IMR-90 (cell line): ENCODE results near the gene SPEG. TPM values are rescaled to one million over a fixed set of nuclear protein-coding genes. Genes with fewer than 3 reads are reported as not detected.

Experiments used
- ATAC-seq: fragments of 200-7000 bp; cut with Tn5 transposase; 2 replicates; pipeline ENCODE4 v1.9.1; 2020; ENCODE audit warnings: low read depth, mild to moderate bottlenecking, moderate library complexity
- BruUV-seq: library from RNA; stranded (reverse); fragments of 400-500 nt; replicated peaks from 2 replicates; lab custom pipeline; 2021; lab: Mats Ljungman, UMichigan
- CTCF ChIA-PET: fragments of 300-600 bp; formaldehyde crosslinking; extraction: SDS; loops from one replicate; lab custom pipeline; 2021; ENCODE audit warnings: antibody characterized with exemption; lab: Yijun Ruan, JAX
- POLR2A ChIA-PET: fragments of 300-600 bp; sonication (Branson Sonifier 250); formaldehyde crosslinking; loops from one replicate; lab custom pipeline; 2022; ENCODE audit warnings: antibody characterized with exemption; ENCODE audit not compliant: unreplicated experiment; lab: Charles Lee
- DNase-seq: peaks from one replicate; pipeline ENCODE4 v3.0.0; 2013
- H2AFZ ChIP-seq: replicated peaks from 2 replicates; pipeline ENCODE3; 2013; ENCODE audit warnings: low read length, mild to moderate bottlenecking; ENCODE audit not compliant: poor library complexity
- H2AK5ac ChIP-seq: 2 replicates; pipeline ENCODE4 v1.6.1; 2013; ENCODE audit warnings: low read depth, low read length, inconsistent platforms
- H2AK9ac ChIP-seq: replicated peaks from 2 replicates; pipeline ENCODE3; 2013; ENCODE audit warnings: mild to moderate bottlenecking, low read depth, low read length, moderate library complexity; ENCODE audit not compliant: poor library complexity
- H2BK120ac ChIP-seq: 2 replicates; pipeline ENCODE4 v1.6.1; 2013; ENCODE audit warnings: low read depth, low read length, inconsistent platforms
- H2BK15ac ChIP-seq: 3 replicates; pipeline ENCODE4 v1.6.1; 2013; ENCODE audit warnings: low read depth, low read length, inconsistent platforms
- H2BK20ac ChIP-seq: 2 replicates; pipeline ENCODE4 v1.6.1; 2013; ENCODE audit warnings: low read depth, mild to moderate bottlenecking, inconsistent platforms, low read length, moderate library complexity
- H2BK5ac ChIP-seq: 2 replicates; pipeline ENCODE4 v1.6.1; 2013; ENCODE audit warnings: mild to moderate bottlenecking, low read depth, low read length, inconsistent platforms; ENCODE audit not compliant: poor library complexity, severe bottlenecking
- H3K14ac ChIP-seq: replicated peaks from 2 replicates; pipeline ENCODE4 v1.6.1; 2013; ENCODE audit warnings: low read depth, low read length, inconsistent platforms
- H3K18ac ChIP-seq: 2 replicates; pipeline ENCODE4 v1.6.1; 2013; ENCODE audit warnings: low read depth, low read length, control low read depth
- H3K23ac ChIP-seq: 2 replicates; pipeline ENCODE4 v1.6.1; 2013; ENCODE audit warnings: low read depth, low read length, inconsistent platforms
- H3K27ac ChIP-seq: 2 replicates; pipeline ENCODE4 v1.5.1; 2013; ENCODE audit warnings: mild to moderate bottlenecking, control low read depth, low read length; ENCODE audit not compliant: insufficient read depth
- H3K27me3 ChIP-seq: 2 replicates; pipeline ENCODE4 v1.6.1; 2013; ENCODE audit warnings: low read length; ENCODE audit not compliant: control insufficient read depth, insufficient read depth
- H3K36me3 ChIP-seq: 2 replicates; pipeline ENCODE4 v1.6.1; 2013; ENCODE audit warnings: low read length, mixed read lengths; ENCODE audit not compliant: control insufficient read depth, insufficient read depth
- H3K4ac ChIP-seq: 2 replicates; pipeline ENCODE4 v1.6.1; 2013; ENCODE audit warnings: low read depth, low read length, inconsistent platforms
- H3K4me1 ChIP-seq: 2 replicates; pipeline ENCODE4 v1.6.1; 2013; ENCODE audit warnings: low read length, mixed read lengths; ENCODE audit not compliant: control insufficient read depth, insufficient read depth
- H3K4me2 ChIP-seq: 2 replicates; pipeline ENCODE4 v1.6.1; 2013; ENCODE audit warnings: low read depth, mild to moderate bottlenecking, control low read depth, low read length, moderate library complexity
- H3K4me3 ChIP-seq: 2 replicates; pipeline ENCODE4 v1.5.1; 2013; ENCODE audit warnings: low read depth, mild to moderate bottlenecking, control low read depth, low read length, moderate library complexity; ENCODE audit not compliant: insufficient read depth
- H3K56ac ChIP-seq: 2 replicates; pipeline ENCODE4 v1.6.1; 2013; ENCODE audit warnings: low read length, inconsistent platforms; ENCODE audit not compliant: insufficient read depth; ENCODE audit errors: extremely low read depth
- H3K79me1 ChIP-seq, 2 experiments: 2 replicates each; pipeline ENCODE4 v1.6.1; 2013; ENCODE audit warnings: low read length in 2 of 2, inconsistent platforms in 1 of 2, low read depth in 1 of 2
- H3K9ac ChIP-seq: 2 replicates; pipeline ENCODE4 v1.6.1; 2013; ENCODE audit warnings: low read depth, low read length, control low read depth
- H3K9me1 ChIP-seq: 2 replicates; pipeline ENCODE4 v1.6.1; 2013; ENCODE audit warnings: low read length, inconsistent platforms; ENCODE audit not compliant: insufficient read depth
- H3K9me3 ChIP-seq: 2 replicates; pipeline ENCODE4 v1.6.1; 2013; ENCODE audit warnings: low read length; ENCODE audit not compliant: control insufficient read depth, insufficient read depth
- H4K20me1 ChIP-seq: 2 replicates; pipeline ENCODE4 v1.6.1; 2013; ENCODE audit warnings: low read length, inconsistent platforms; ENCODE audit not compliant: insufficient read depth
- H4K5ac ChIP-seq: 2 replicates; pipeline ENCODE4 v1.6.1; 2013; ENCODE audit warnings: mild to moderate bottlenecking, low read depth, low read length, control low read depth
- H4K8ac ChIP-seq, 2 experiments: 2 replicates each; pipeline ENCODE4 v1.6.1; 2013; ENCODE audit warnings: low read depth in 2 of 2, low read length in 2 of 2, control low read depth in 1 of 2, inconsistent platforms in 1 of 2
- H4K91ac ChIP-seq: 2 replicates; pipeline ENCODE4 v1.6.1; 2013; ENCODE audit warnings: low read depth, low read length, inconsistent platforms; ENCODE audit not compliant: insufficient read depth
- SMC3 ChIP-seq: fragments of 150-350 bp; IDR thresholded peaks from 2 replicates; pipeline ENCODE4 v1.6.1; 2016; ENCODE audit warnings: low read depth, mild to moderate bottlenecking, antibody characterized with exemption, low read length, moderate library complexity
- WGBS, 2 experiments: methylation state at CpG; one replicate each; pipeline versions ENCODE4 v1.1.5 to v1.1.7; 2013; ENCODE audit warnings: missing lambda C conversion rate in 2 of 2; ENCODE audit not compliant: insufficient read length in 1 of 2; ENCODE audit errors: extremely low coverage in 2 of 2; 5-methylcytosine and 5-hydroxymethylcytosine counted together
- dilution Hi-C: fragments of 300-500 bp; cut with HindIII; formaldehyde crosslinking; loops from one replicate; pipeline ENCODE4 v1.14.3; 2018; ENCODE audit warnings: low sequenced_read_pairs; ENCODE audit not compliant: unreplicated experiment
- in situ Hi-C: fragments of 300-500 bp; cut with MboI; formaldehyde crosslinking; loops from 3 replicates; pipeline ENCODE4 v1.14.3; 2019; ENCODE audit warnings: low sequenced_read_pairs, inconsistent platforms, mixed read lengths
- intact Hi-C: fragments of 100-400 bp; cut with micrococcal nuclease; formaldehyde crosslinking; loops from 2 replicates; pipeline ENCODE4 v1.10.0; 2022
- polyA plus RNA-seq, 3 experiments: library from polyadenylated mRNA; depleted of rRNA; stranded (reverse); fragments of >200 nt; gene quantifications; 2 replicates each; pipeline ENCODE4 v1.2.3, GENCODE V29; 2012; ENCODE audit warnings: low replicate concordance in 1 of 3
- total RNA-seq: library from RNA; depleted of rRNA; stranded (reverse); fragments of >200 nt; gene quantifications from 2 replicates; pipeline ENCODE4 v1.2.3, GENCODE V29; 2012

SPEG gene
- total and polyA plus RNA-seq, 2 of the 4 experiments (the other 2 are of a cell fraction) = 6.8 to 81.6 TPM

GRCh38 chr2:219488844-219489194, 54.2 kb downstream of the SPEG start:
- intact Hi-C loops = no loop called here

More at GRCh38 chr2:219488844-219489194, 54.2 kb downstream of the SPEG start:
- Histone ChIP-seq H4K5ac (no peak overlapping the region), H2BK20ac (no peak overlapping the region), H4K8ac (no peak overlapping the region), H3K36me3 (peaks cover 32% of the 10 kb centered on the region; the same call in 1 of the 2 replicates), H2BK15ac (no peak overlapping the region), H3K9me1 (no peaks in the 10 kb centered on the region), H3K27me3 (no peaks in the 10 kb centered on the region), H3K4ac (no peak overlapping the region), H3K4me2 (no peak overlapping the region), H3K56ac (no peak overlapping the region), H2BK5ac (no peak overlapping the region), H2BK120ac (no peak overlapping the region), H3K79me1 (no peaks in the 10 kb centered on the region), H4K20me1 (no peaks in the 10 kb centered on the region), H3K14ac (no peak overlapping the region), H2AK9ac (no peak overlapping the region), H3K18ac (no peak overlapping the region), H3K23ac (no peak overlapping the region), H2AK5ac (no peak overlapping the region), H3K4me3 (no peak overlapping the region), H3K9me3 (no peaks in the 10 kb centered on the region), H3K4me1 (no peaks in the 10 kb centered on the region), H2AFZ (no peak overlapping the region), H3K27ac (no peak overlapping the region), H4K91ac (no peak overlapping the region), H3K9ac (no peak overlapping the region)
- in situ Hi-C loops (no loop called here), dilution Hi-C loops (no loop called here)
- DNase-seq = no peak
- no peak for TF ChIP-seq SMC3
- BruUV-seq = no TSS peak
- POLR2A ChIA-PET = no interaction called here
- CTCF ChIA-PET = interaction anchor here (0.8 kb wide), 1 partner anchor 86 kb away, joined by 3 read pairs; no protein-coding TSS in a partner anchor
- no CpG with 5 or more reads among the region's 14 CpGs for WGBS, 2 experiments
- no peak for ATAC-seq
